CD14-positive monocyte (primary cell): ENCODE data around the gene ZNF248. TPM values are rescaled to one million over a fixed set of nuclear protein-coding genes. Genes with fewer than 3 reads are reported as not detected.

Experiments
- DNase-seq, 3 donors: peaks; one replicate each; pipeline ENCODE4 v3.0.0-alpha.2; 2011 to 2022
- H2AFZ ChIP-seq: 2 replicates; pipeline ENCODE4 v1.6.0; 2012; ENCODE audit warnings: mild to moderate bottlenecking, low read depth, low read length, inconsistent platforms; ENCODE audit not compliant: insufficient read depth, poor library complexity, severe bottlenecking
- H3K27ac ChIP-seq, 2 donors: 1 replicate in 1 of 2; 2 replicates in 1 of 2; pipeline ENCODE4 v1.5.1; 2012 to 2013; ENCODE audit warnings: low read length in 2 of 2, control low read depth in 1 of 2, inconsistent platforms in 1 of 2, low read depth in 1 of 2, mild to moderate bottlenecking in 1 of 2
- H3K27me3 ChIP-seq, 2 donors: one replicate each; pipeline versions ENCODE4 v1.6.0 to v1.6.1; 2011 to 2013; ENCODE audit warnings: low read length in 2 of 2; ENCODE audit not compliant: control insufficient read depth in 2 of 2, insufficient read depth in 2 of 2
- H3K36me3 ChIP-seq, 2 donors: replicated peaks in 1 of 2; 1 replicate in 1 of 2; 2 replicates in 1 of 2; pipeline versions ENCODE4 v1.5.1 to v1.6.1; 2012 to 2013; ENCODE audit warnings: low read length in 2 of 2, control low read depth in 1 of 2, inconsistent platforms in 1 of 2, mild to moderate bottlenecking in 1 of 2; ENCODE audit not compliant: insufficient read depth in 2 of 2, control insufficient read depth in 1 of 2
- H3K4me1 ChIP-seq, 2 donors: 1 replicate in 1 of 2; 2 replicates in 1 of 2; pipeline versions ENCODE4 v1.5.1 to v1.6.1; 2012 to 2013; ENCODE audit warnings: low read length in 2 of 2, control low read depth in 1 of 2, inconsistent platforms in 1 of 2, mild to moderate bottlenecking in 1 of 2, moderate library complexity in 1 of 2; ENCODE audit not compliant: insufficient read depth in 2 of 2, control insufficient read depth in 1 of 2
- H3K4me2 ChIP-seq: replicated peaks from 2 replicates; pipeline ENCODE3; 2012; ENCODE audit warnings: low read length, moderate library complexity, mild to moderate bottlenecking; ENCODE audit not compliant: poor library complexity, severe bottlenecking; ENCODE audit errors: extremely low read depth
- H3K4me3 ChIP-seq, 3 experiments: fragments of 200-600 bp in 1 of 3; sonication (generic) in 1 of 3; replicated peaks in 1 of 3; 1 replicate in 2 of 3; 2 replicates in 1 of 3; pipeline ENCODE4 v1.5.1; 2011 to 2013; ENCODE audit warnings: low read length in 3 of 3, mild to moderate bottlenecking in 3 of 3, control low read depth in 2 of 3, low read depth in 2 of 3, inconsistent platforms in 1 of 3, moderate library complexity in 1 of 3
- H3K79me2 ChIP-seq: 2 replicates; pipeline ENCODE4 v1.6.0; 2012; ENCODE audit warnings: mild to moderate bottlenecking, control low read depth, inconsistent platforms, low read length, moderate library complexity; ENCODE audit not compliant: insufficient read depth
- H3K9ac ChIP-seq: 2 replicates; pipeline ENCODE4 v1.6.0; 2017; ENCODE audit warnings: low read length, mild to moderate bottlenecking; ENCODE audit not compliant: insufficient read depth, poor library complexity, severe bottlenecking
- H3K9me3 ChIP-seq, 2 donors: replicated peaks in 1 of 2; 1 replicate in 1 of 2; 2 replicates in 1 of 2; pipeline versions ENCODE4 v1.5.1 to v1.6.1; 2012 to 2013; ENCODE audit warnings: low read length in 2 of 2, control low read depth in 1 of 2; ENCODE audit not compliant: control insufficient read depth in 1 of 2, insufficient read depth in 1 of 2
- H4K20me1 ChIP-seq: 2 replicates; pipeline ENCODE4 v1.6.0; 2012; ENCODE audit warnings: mild to moderate bottlenecking, low read length, control low read depth, moderate library complexity; ENCODE audit not compliant: insufficient read depth
- H3K27ac Mint-ChIP-seq, 7 donors: one replicate each; pipeline ENCODE4 v1.8.0; 2020; ENCODE audit warnings: mild to moderate bottlenecking in 7 of 7, mixed read lengths in 7 of 7, moderate library complexity in 6 of 7, inconsistent platforms in 2 of 7
- H3K27me3 Mint-ChIP-seq, 3 donors: one replicate each; pipeline ENCODE4 v1.8.0; 2021 to 2022; ENCODE audit warnings: low read depth in 3 of 3, mild to moderate bottlenecking in 3 of 3, mixed read lengths in 3 of 3, moderate library complexity in 3 of 3, inconsistent platforms in 1 of 3
- H3K36me3 Mint-ChIP-seq, 2 donors: one replicate each; pipeline ENCODE4 v1.8.0; 2020; ENCODE audit warnings: mixed read lengths in 2 of 2, inconsistent platforms in 1 of 2, mild to moderate bottlenecking in 1 of 2
- H3K4me1 Mint-ChIP-seq: one replicate; pipeline ENCODE4 v1.8.0; 2020; ENCODE audit warnings: mild to moderate bottlenecking, mixed read lengths
- H3K4me3 Mint-ChIP-seq, 2 donors: one replicate each; pipeline ENCODE4 v1.8.0; 2020; ENCODE audit warnings: mild to moderate bottlenecking in 2 of 2, mixed read lengths in 2 of 2, moderate library complexity in 1 of 2
- H3K9me3 Mint-ChIP-seq, 7 donors: one replicate each; pipeline ENCODE4 v1.8.0; 2020 to 2022; ENCODE audit warnings: mixed read lengths in 7 of 7, mild to moderate bottlenecking in 6 of 7, moderate library complexity in 6 of 7, inconsistent platforms in 2 of 7
- CTCF ChIP-seq: fragments of 200-600 bp; IDR thresholded peaks from one replicate; pipeline ENCODE4 v1.8.0; 2022; ENCODE audit warnings: antibody characterized with exemption, mild to moderate bottlenecking
- WGBS: methylation state at CpG from one replicate; pipeline ENCODE4 v1.1.5; 2013; ENCODE audit warnings: missing lambda C conversion rate; ENCODE audit not compliant: insufficient coverage; 5-methylcytosine and 5-hydroxymethylcytosine counted together
- intact Hi-C, 2 donors: fragments of 100-400 bp; cut with micrococcal nuclease; formaldehyde crosslinking; loops; one replicate each; pipeline versions ENCODE4 v1.15.0 to v1.15.1; 2023
- polyA plus RNA-seq, 3 donors: library from polyadenylated mRNA; depleted of rRNA in 1 of 3; unstranded in 2 of 3; stranded (reverse) in 1 of 3; fragments of 300-500 nt in 2 of 3; fragments of >200 nt in 1 of 3; fragmentation: Illumina TruSeq in 2 of 3; gene quantifications; 1 replicate in 2 of 3; 2 replicates in 1 of 3; pipeline ENCODE4 v1.2.3, GENCODE V29; 2012 to 2021

ZNF248 gene
- polyA plus RNA-seq, 3 donors = 0.44 to 2.2 (median 0.94) TPM

DNA sequence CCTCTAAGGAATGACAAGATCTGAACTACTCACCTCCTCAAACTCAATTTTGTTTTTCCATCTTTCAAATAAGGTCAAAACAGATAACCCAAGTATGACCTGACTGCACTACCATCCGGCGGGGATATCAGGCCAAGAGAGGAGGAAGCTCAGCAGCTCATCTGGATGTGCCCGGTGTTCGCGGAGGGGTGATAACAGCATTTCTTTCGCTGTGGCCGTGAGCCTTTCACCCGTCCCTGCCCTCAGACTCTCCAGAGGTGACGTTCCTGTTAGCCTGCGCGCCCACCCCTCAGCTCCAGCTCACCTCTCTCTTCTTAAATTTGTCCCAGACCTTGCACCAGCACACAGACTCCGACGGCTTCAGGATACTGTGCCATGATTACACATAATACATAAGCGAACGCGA lies 526 bp downstream of the ZNF248 start:
- Histone ChIP-seq H3K4me1 (peaks cover 11 to 17% of the 10 kb centered on the region in 2 donors), H3K79me2 (no peaks in the 10 kb centered on the region), H2AFZ (peak overlapping the region; percentile 98), H3K9me3 (no peaks in the 10 kb centered on the region), H3K4me3 (peak overlapping the region; percentile 65 to 83 (median 67)), H3K36me3 (no peaks in the 10 kb centered on the region), H3K27ac (peak overlapping the region; percentile 53 to 96), H3K27me3 (no peaks in the 10 kb centered on the region), H4K20me1 (no peaks in the 10 kb centered on the region), H3K9ac (peak overlapping the region; percentile 96), H3K4me2 (peak overlapping the region; percentile 80)
- intact Hi-C loops = loop anchor here (5.0 to 10.0 kb wide), 5 partner anchors 118 to 545 kb away; partner anchors contain the start of genes ZNF25 (in 2 of the 2), ZNF37A (in 2 of the 2) and ZNF33A (in 1 of the 2)
- Mint-ChIP-seq H3K27ac (peak overlapping the region; percentile 64 to 96 (median 91)), H3K27me3 (peaks cover 0 to 9% (median 0%) of the 10 kb centered on the region in 3 donors), H3K4me1 (peaks cover 19% of the 10 kb centered on the region), H3K9me3 (peaks cover 6 to 21% (median 8%) of the 10 kb centered on the region in 7 donors), H3K36me3 (peaks cover 8 to 13% of the 10 kb centered on the region in 2 donors), H3K4me3 (peak overlapping the region; percentile 85 to 97)
- under 1% methylated on average over 11 of the region's 16 CpGs for WGBS
- DNase-seq = peak; percentile 7 to 16 (median 8)
- no peak for TF ChIP-seq CTCF

- Histone ChIP-seq H3K79me2 (no peaks in the 10 kb centered on the region), H3K9me3 (no peaks in the 10 kb centered on the region), H3K4me1 (peaks cover 11 to 17% of the 10 kb centered on the region in 2 donors), H3K4me3 (no peak overlapping the region), H3K4me2 (no peak overlapping the region), H2AFZ (no peak overlapping the region), H4K20me1 (no peaks in the 10 kb centered on the region), H3K27me3 (no peaks in the 10 kb centered on the region), H3K27ac (no peak overlapping the region), H3K36me3 (no peaks in the 10 kb centered on the region), H3K9ac (no peak overlapping the region)
- H3K27ac Mint-ChIP-seq = no peak overlapping the region
- TF ChIP-seq CTCF = no peak
- intact Hi-C loops = loop anchor here (5.0 to 10.0 kb wide), 5 partner anchors 119 to 547 kb away; partner anchors contain the start of genes ZNF25 (in 2 of the 2), ZNF37A (in 2 of the 2) and ZNF33A (in 1 of the 2)
- H3K4me3 Mint-ChIP-seq = no peak overlapping the region
- peaks cover 19% of the 10 kb centered on the region for H3K4me1 Mint-ChIP-seq
- peaks cover 0 to 8% (median 0%) of the 10 kb centered on the region in 3 donors for H3K27me3 Mint-ChIP-seq
- H3K36me3 Mint-ChIP-seq = peaks cover 8 to 19% of the 10 kb centered on the region in 2 donors
- DNase-seq = no peak
- 83% methylated on average over 2 of the region's 4 CpGs for whole genome bisulfite sequencing
- H3K9me3 Mint-ChIP-seq = peaks cover 5 to 16% (median 7%) of the 10 kb centered on the region in 7 donors
Measured at GRCh38 chr10:37855636-37856035, 1.8 kb downstream of the ZNF248 start.
